EH (cell line): Measurements from ENCODE around the gene ARHGEF4.
"Not testable (repeated sequence)": the region's sequence is repeated elsewhere in the genome, so short reads cannot be mapped to it uniquely, and the experiment has no call there.

Experiments
- DNase-seq: peaks from one replicate; pipeline ENCODE4 v3.0.0-alpha.2; 2015; ENCODE audit warnings: low read depth

Gene ARHGEF4

GRCh38 chr2:130977461-130978050 lies 140.8 kb downstream of the ARHGEF4 start:
- DNase-seq, result no peak

DNA sequence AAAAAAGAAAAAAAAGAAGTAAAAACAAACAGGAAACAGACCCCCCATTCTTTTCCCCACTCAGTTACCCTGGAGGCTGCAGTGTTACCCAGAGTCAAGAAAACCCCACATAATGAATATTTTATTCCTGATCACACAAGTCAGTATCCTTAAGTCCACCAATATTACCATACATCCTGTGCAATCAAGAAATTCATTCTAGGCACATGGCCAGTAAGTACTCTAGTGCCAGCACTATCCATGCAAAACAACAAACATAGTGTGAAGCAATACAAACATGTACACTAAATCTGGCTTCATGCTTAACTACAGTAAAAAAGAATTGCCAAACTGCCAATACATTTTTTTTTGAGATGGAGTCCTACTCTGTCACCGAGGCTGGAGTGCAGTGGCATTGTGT lies 145.0 kb downstream of the ARHGEF4 start:
- DNase-seq, result no peak

- no peak for DNase-seq
Observed at GRCh38 chr2:130985206-130985780, 148.6 kb downstream of the ARHGEF4 start.

DNA sequence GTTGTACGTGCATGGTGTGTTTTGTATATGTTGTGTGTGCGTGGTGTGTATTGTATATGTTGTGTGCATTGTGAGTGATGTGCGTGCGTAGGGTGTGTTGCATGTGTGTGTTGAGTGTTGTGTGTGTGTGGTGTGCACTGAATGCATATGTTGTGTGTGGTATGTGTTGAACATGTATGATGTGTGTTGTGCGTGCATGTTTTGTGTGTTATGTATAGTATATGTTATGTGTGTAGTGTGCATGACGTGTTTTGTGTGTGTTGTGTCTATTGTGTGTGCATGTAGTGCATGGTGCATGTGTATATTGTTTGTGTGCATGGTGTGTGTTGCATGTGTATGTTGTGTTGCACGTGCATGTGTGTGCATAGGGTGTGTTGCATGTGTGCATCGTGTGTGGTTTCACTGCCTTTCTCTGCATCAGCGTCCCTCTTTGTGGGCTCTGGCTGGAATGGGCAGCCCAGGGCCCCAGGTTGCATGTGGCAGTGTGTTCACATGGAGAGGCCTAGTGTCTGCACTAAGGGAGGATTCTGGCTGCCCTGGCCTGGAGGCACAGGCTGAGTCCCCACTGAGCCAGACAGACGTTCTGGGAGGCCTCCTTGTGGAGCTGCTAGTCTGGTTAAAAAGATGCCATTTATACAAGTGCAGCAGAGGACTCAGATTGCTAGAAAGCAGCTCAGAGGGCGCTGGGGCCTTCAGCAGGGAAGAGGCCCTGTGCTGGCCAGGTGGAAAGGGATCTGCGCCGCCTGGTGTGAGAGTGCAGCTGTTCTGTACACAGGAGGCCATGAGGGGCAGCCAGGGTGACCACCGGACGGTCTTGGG lies 149.3 kb downstream of the ARHGEF4 start:
- no peak for DNase-seq

- no peak for DNase-seq
Observed at GRCh38 chr2:130986890-130987493, 150.3 kb downstream of the ARHGEF4 start.

DNA sequence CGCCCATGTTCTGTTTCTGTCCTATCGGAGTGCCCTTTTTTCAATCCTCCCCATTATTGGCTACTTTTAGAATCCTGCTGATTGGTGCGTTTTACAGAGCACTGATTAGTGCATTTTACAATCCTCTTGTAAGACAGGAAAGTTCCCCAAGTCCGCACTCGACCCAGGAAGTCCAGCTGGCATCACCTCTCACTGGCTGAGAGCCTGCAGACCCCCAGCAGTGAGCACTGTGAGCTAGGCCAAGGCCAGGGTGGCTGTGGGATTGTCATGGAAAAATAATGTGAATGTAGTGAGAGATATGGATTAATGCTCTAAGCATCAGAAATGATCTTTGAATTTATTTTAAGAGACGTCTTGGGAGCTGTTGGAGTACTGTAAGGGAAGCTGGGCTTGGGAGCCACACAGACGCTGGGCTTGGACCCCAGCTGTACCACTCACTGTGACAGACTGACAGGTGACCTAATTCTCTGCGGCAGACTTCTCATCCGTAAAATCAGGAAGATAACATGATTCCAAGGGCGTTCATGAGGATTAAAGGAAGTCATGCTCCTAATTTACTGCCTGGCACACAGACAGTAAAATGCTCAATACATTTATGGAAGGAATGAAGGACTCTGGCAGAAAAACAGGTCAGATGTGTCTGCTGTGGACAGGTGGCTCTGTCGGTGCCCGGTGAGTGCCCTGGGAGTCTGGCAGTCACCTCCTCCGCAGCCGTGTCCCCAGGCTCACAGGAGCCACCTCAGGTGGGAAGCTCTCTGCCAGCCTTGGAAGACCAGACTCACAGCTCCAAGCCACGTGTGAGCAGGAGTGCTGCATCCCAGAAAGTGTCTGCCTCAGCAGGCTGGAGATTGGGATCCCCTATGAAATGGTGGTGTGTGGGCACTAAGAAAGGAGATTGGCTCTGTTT lies 151.1 kb downstream of the ARHGEF4 start:
- no peak for DNase-seq

- DNase-seq, result not testable (repeated sequence)
Observed at GRCh38 chr2:130991446-130991845, 154.7 kb downstream of the ARHGEF4 start.

DNA sequence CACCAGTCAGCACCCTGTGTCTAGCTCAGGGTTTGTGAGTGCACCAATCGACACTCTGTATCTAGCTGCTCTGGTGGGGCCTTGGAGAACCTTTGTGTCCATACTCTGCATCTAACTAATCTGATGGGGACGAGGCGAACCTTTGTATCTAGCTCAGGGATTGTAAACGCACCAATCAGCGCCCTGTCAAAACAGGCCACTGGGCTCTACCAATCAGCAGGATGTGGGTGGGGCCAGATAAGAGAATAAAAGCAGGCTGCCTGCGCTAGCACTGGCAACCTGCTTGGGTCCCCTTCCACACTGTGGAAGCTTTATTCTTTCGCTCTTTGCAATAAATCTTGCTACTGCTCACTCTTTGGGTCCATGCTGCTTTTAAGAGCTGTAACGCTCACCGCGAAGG lies 155.3 kb downstream of the ARHGEF4 start:
- not testable (repeated sequence) for DNase-seq

- DNase-seq, result no peak
Observed at GRCh38 chr2:130996691-130997090, 160.0 kb downstream of the ARHGEF4 start.

GRCh38 chr2:130997198-130997597 lies 160.5 kb downstream of the ARHGEF4 start:
- DNase-seq, result no peak

GRCh38 chr2:130998561-130998960 lies 161.8 kb downstream of the ARHGEF4 start:
- no peak for DNase-seq

DNA sequence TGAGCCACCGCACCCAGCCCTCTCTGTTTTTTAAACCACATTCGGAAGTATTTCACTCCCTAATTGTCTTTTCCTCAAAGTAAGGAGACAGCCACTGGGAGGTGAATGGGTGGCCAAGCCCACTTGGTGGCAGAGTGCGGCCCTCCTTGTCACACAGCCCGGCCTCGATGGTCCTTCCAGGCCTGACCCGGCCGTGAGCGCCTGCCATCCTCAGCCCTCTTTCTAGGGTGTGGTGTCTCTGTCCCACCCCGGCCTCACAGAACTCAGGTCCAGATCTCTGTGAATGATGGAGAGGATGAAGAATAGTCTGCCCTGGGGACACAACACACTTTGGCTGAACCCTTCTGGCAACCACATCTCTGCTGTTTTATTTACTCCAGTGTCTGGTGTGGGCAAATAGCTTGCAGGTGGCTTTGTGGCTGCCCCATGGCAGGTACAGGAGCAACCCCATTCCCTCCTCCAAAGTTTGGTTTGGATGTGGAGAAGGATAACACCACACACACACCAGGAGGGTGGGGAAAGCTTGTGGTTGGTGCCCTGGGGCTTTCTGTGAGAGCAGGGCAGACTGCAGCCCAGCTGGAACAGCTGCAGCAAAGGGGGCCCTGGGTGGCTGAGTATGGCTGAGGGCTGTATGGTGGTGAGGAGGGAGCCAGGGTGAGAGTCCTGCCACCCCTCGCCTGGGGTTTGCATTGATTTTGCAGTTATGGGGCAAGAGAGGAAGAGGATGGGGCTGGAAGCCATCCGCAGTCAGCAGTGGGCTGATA lies 167.9 kb downstream of the ARHGEF4 start:
- DNase-seq, result no peak

- DNase-seq, result no peak
Observed at GRCh38 chr2:131005216-131005935, 168.7 kb downstream of the ARHGEF4 start.

DNA sequence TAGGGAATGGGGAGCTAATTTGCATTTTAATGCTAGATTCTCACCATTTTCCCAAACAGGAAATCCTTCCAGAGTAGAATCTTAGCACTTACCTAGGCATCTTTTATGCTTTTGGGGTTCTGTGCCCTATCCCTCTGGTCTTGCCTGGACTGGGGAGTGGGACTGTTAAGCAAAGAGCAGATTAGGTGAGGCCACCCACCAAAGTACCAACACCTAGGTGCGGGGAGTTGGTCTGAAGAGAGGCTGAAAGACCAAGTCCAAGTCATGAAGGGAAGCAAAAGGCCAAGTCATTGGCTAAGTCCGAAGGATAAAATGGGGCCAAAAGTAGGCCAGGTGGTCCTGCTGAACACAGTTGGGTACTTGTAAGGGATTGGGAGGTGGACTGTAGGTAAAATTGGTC lies 169.8 kb downstream of the ARHGEF4 start:
- no peak for DNase-seq

GRCh38 chr2:131008967-131009366 lies 172.3 kb downstream of the ARHGEF4 start:
- no peak for DNase-seq

- DNase-seq, result no peak
Observed at GRCh38 chr2:131009713-131010475, 173.2 kb downstream of the ARHGEF4 start.

GRCh38 chr2:131010566-131010965 lies 173.9 kb downstream of the ARHGEF4 start:
- DNase-seq, result no peak

DNA sequence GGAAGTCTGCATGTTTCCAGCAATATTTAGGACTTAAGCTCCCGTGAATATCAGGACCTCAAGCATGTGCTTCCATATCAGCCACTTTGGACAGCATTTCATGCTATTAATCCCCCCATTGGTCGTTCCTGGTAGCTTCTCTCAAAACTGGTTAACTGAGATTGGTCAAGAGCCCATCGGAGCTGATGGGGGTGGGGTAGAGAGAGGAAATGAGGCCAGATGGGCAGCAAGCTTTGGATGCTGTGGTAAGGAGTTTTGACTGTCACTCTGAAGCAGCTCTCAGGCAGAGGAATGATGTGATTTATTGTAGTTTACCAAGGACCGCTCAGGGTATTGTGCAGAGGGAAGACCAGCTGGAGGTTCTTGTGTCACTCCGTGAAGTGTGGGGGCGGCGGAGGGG lies 174.8 kb downstream of the ARHGEF4 start:
- no peak for DNase-seq

- no peak for DNase-seq
Observed at GRCh38 chr2:131014141-131014540, 177.4 kb downstream of the ARHGEF4 start.

DNA sequence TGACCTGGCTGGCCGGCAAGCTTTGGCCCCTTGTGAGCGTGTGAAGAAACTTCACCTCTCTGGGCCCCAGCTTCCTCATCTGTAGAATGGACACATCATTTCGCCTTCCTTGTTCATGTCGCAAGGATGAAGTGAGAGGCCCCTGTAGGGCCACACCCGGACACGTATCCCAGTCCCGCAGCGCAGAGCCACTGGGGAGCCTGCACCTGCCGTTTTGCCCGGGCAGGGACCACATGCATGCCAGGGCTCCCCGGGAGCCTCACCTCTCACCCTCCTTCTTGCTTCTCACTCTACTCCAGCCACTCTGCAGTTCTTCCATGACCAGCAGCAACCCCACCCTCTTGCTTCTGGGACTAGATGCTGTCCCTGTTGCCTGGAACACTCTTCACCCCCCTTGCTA lies 179.1 kb downstream of the ARHGEF4 start:
- no peak for DNase-seq
